Osteocyte (in vitro differentiated cells): ENCODE data around the gene NOSTRIN. TPM values are rescaled to one million over a fixed set of nuclear protein-coding genes. Genes with fewer than 3 reads are reported as not detected.

ENCODE experiments used
- DNase-seq: peaks from one replicate; pipeline ENCODE4 v3.0.0; 2021; ENCODE audit warnings: mixed read lengths; ENCODE audit not compliant: unreplicated experiment; ENCODE audit errors: extremely low spot score
- H3K27ac Mint-ChIP-seq: one replicate; pipeline ENCODE4 v1.8.0; 2021; ENCODE audit warnings: mild to moderate bottlenecking, mixed read lengths; ENCODE audit not compliant: unreplicated experiment
- H3K27me3 Mint-ChIP-seq: one replicate; pipeline ENCODE4 v1.8.0; 2021; ENCODE audit warnings: mixed read lengths; ENCODE audit not compliant: unreplicated experiment
- H3K36me3 Mint-ChIP-seq: one replicate; pipeline ENCODE4 v1.8.0; 2021; ENCODE audit warnings: mixed read lengths; ENCODE audit not compliant: unreplicated experiment
- H3K4me1 Mint-ChIP-seq: one replicate; pipeline ENCODE4 v1.8.0; 2021; ENCODE audit warnings: mixed read lengths; ENCODE audit not compliant: unreplicated experiment
- H3K4me3 Mint-ChIP-seq: one replicate; pipeline ENCODE4 v1.8.0; 2021; ENCODE audit warnings: mild to moderate bottlenecking, moderate library complexity, mixed read lengths; ENCODE audit not compliant: unreplicated experiment
- H3K9me3 Mint-ChIP-seq: one replicate; pipeline ENCODE4 v1.8.0; 2021; ENCODE audit warnings: mixed read lengths; ENCODE audit not compliant: unreplicated experiment
- CTCF ChIP-seq: fragments of 200-600 bp; sonication (generic); IDR thresholded peaks from 2 replicates; pipeline ENCODE4 v1.5.0; 2021; ENCODE audit warnings: antibody characterized with exemption, mild to moderate bottlenecking, moderate library complexity
- total RNA-seq: library from RNA; stranded (reverse); gene quantifications from 2 replicates; pipeline ENCODE4 v1.2.1, GENCODE V29; 2021

The NOSTRIN gene
- total RNA-seq, 1 donor from 2014 or later = not detected

DNA sequence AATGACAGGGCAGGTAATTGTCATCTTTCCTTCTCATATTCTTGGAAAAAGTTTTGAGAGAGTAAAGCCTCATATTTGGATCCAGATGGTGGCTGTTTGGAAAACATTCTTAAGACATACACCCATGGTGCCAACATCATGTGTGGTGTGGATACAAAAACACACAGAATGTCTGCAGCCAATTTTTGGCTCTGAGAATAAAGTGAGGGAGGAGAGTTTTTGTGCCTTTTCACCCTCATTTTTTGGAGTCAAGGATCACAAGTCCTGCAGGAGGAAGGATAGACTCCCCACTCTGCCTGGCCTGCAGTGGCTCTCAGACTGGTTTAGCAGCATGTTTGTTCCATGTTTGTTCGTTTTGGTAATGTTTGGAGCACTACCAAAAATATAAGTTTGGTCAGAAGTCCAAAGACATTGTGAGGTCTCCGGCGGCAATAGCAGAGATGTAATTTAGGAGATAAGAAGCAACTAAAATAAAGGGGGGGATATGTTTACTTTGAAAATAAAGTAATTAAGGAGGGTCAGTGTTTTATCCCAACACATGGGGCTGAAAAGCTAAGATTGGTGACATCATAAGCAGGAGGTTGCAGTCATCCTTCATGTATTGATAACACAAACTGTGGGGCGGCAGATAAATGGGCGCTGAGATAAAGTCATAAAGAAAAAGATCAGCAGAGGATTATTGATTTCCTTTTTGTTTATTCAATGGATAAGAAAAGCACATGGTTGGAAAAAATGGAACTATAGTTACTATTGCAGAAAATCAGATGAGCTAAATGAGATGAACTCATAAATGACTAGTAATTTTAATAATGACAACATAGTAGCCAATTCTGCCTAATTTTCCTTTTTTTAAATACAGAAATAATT lies 655 bp downstream of the NOSTRIN start:
- no peak overlapping the region for H3K27ac Mint-ChIP-seq
- H3K4me3 Mint-ChIP-seq = no peak overlapping the region
- no peaks in the 10 kb centered on the region for H3K36me3 Mint-ChIP-seq
- H3K4me1 Mint-ChIP-seq = peaks cover 11% of the 10 kb centered on the region
- no peaks in the 10 kb centered on the region for H3K27me3 Mint-ChIP-seq
- no peak for DNase-seq
- H3K9me3 Mint-ChIP-seq = no peaks in the 10 kb centered on the region
- TF ChIP-seq CTCF = no peak

DNA sequence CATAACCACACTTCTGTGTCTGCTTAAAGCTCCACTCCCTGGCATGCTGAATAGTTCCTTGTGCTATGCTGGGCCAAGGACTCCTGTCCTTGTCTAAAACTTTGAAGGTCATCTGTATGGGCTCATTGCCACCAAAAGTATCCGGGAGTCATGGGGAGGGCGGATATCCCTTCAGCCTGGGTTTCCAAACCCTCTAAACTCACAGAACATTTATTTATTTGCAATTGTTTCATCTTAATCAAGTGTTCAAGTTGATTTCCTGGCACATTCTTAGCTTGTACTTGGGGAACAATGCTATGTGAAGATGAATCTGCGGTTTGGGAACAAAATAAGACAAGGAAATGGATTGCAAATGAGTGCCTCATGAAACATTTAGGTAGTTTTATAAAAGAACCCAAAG lies 1.8 kb downstream of the NOSTRIN start:
- Mint-ChIP-seq H3K36me3 (no peaks in the 10 kb centered on the region), H3K27me3 (no peaks in the 10 kb centered on the region), H3K4me1 (peaks cover 6% of the 10 kb centered on the region), H3K9me3 (no peaks in the 10 kb centered on the region), H3K4me3 (no peak overlapping the region), H3K27ac (no peak overlapping the region)
- no peak for TF ChIP-seq CTCF
- DNase-seq = no peak

GRCh38 chr2:168805615-168806014 lies 3.2 kb downstream of the NOSTRIN start:
- H3K4me3 Mint-ChIP-seq = no peak overlapping the region
- H3K9me3 Mint-ChIP-seq = no peaks in the 10 kb centered on the region
- no peak for DNase-seq
- H3K27me3 Mint-ChIP-seq = no peaks in the 10 kb centered on the region
- H3K27ac Mint-ChIP-seq = no peak overlapping the region
- H3K4me1 Mint-ChIP-seq = peaks cover 6% of the 10 kb centered on the region
- TF ChIP-seq CTCF = no peak
- H3K36me3 Mint-ChIP-seq = no peaks in the 10 kb centered on the region

- DNase-seq = no peak
- H3K36me3 Mint-ChIP-seq = no peaks in the 10 kb centered on the region
- H3K4me1 Mint-ChIP-seq = no peaks in the 10 kb centered on the region
- no peak overlapping the region for H3K27ac Mint-ChIP-seq
- H3K4me3 Mint-ChIP-seq = no peak overlapping the region
- H3K27me3 Mint-ChIP-seq = no peaks in the 10 kb centered on the region
- no peak for TF ChIP-seq CTCF
- H3K9me3 Mint-ChIP-seq = no peaks in the 10 kb centered on the region
Measured at GRCh38 chr2:168809537-168809936, 7.1 kb downstream of the NOSTRIN start.

- H3K36me3 Mint-ChIP-seq = no peaks in the 10 kb centered on the region
- no peaks in the 10 kb centered on the region for H3K4me1 Mint-ChIP-seq
- no peak for TF ChIP-seq CTCF
- DNase-seq = no peak
- H3K9me3 Mint-ChIP-seq = no peaks in the 10 kb centered on the region
- no peak overlapping the region for H3K27ac Mint-ChIP-seq
- H3K27me3 Mint-ChIP-seq = no peaks in the 10 kb centered on the region
- no peak overlapping the region for H3K4me3 Mint-ChIP-seq
Measured at GRCh38 chr2:168810235-168810634, 7.8 kb downstream of the NOSTRIN start.
